Measurements from ENCODE around the gene OSBPL3. TPM values are rescaled to one million over a fixed set of nuclear protein-coding genes. Genes with fewer than 3 reads are reported as not detected.

The OSBPL3 gene
- total RNA-seq, 1 experiment from 2014 or later = 11.6 TPM

- DNase-seq = no peak
- no peaks in the 10 kb centered on the region for H3K9me2 ChIP-seq (replicated peaks; ENCODE audit: low read length)
- H3K4me3 ChIP-seq (ENCODE audit: low read length) = peak overlapping the region; percentile 43; the same call in 1 of the 2 replicates
- peaks cover 73% of the 10 kb centered on the region for H3K79me2 ChIP-seq (ENCODE audit: low read length)
- H3K4me1 ChIP-seq (ENCODE audit: insufficient read depth, low read length) = peaks cover 52% of the 10 kb centered on the region
- H3K27ac ChIP-seq (ENCODE audit: low read length) = peak overlapping the region; percentile 80
- no peak for ATAC-seq
- ChIA-PET POLR2A (ENCODE audit: unreplicated experiment) (no interaction called here), CTCF (no interaction called here)
- no peaks in the 10 kb centered on the region for H3F3A ChIP-seq (ENCODE audit: low read length, unreplicated experiment)
- TF ChIP-seq EZH2phosphoT487 (IDR thresholded peaks at IDR 0.05; ENCODE audit: borderline replicate concordance, low read length) (no peak), CTCF (conservative IDR thresholded peaks at IDR 0.05; ENCODE audit: low read depth, low read length) (no peak), EZH2 (IDR thresholded peaks at IDR 0.05; ENCODE audit: low read length, unreplicated experiment) (no peak)
- H3K27me3 ChIP-seq (ENCODE audit: low read length) = no peaks in the 10 kb centered on the region
- no peaks in the 10 kb centered on the region for H3K36me3 ChIP-seq (ENCODE audit: low read depth, low read length)
- no peak overlapping the region for H2AFZ ChIP-seq (ENCODE audit: low read length)
- H4K20me1 ChIP-seq (ENCODE audit: low read length) = no peaks in the 10 kb centered on the region
- 0 out of 2 replicates have a peak overlapping the region, but pooled peaks have one; percentile 3 for H3K9ac ChIP-seq (ENCODE audit: low read length)
- BruUV-seq (replicated peaks) = no TSS peak
- peak overlapping the region; percentile 73 for H3K4me2 ChIP-seq (ENCODE audit: low read length)
- intact Hi-C loops (cut with micrococcal nuclease) = loop anchor here (5.0 kb wide), 1 partner anchor 74 kb away; the partner anchor contains the start of gene OSBPL3
- H3K9me3 ChIP-seq (ENCODE audit: low read length) = no peaks in the 10 kb centered on the region
Measured at GRCh38 chr7:24908166-24908565, 71.8 kb downstream of the OSBPL3 start.

- no peak for TF ChIP-seq EZH2phosphoT487 (IDR thresholded peaks at IDR 0.05; ENCODE audit: borderline replicate concordance, low read length)
- no peak for TF ChIP-seq EZH2 (IDR thresholded peaks at IDR 0.05; ENCODE audit: low read length, unreplicated experiment)
- no peak for TF ChIP-seq CTCF (conservative IDR thresholded peaks at IDR 0.05; ENCODE audit: low read depth, low read length)
- Histone ChIP-seq H3K36me3 (ENCODE audit: low read depth, low read length) (no peaks in the 10 kb centered on the region), H3K4me2 (ENCODE audit: low read length) (peak overlapping the region; percentile 73), H2AFZ (ENCODE audit: low read length) (peak overlapping the region; percentile 33; the same call in 1 of the 2 replicates), H3K79me2 (ENCODE audit: low read length) (peaks cover 76% of the 10 kb centered on the region), H3K4me1 (ENCODE audit: insufficient read depth, low read length) (peaks cover 52% of the 10 kb centered on the region), H3F3A (ENCODE audit: low read length, unreplicated experiment) (no peaks in the 10 kb centered on the region), H3K9ac (ENCODE audit: low read length) (peak overlapping the region; percentile 10), H3K9me3 (ENCODE audit: low read length) (no peaks in the 10 kb centered on the region), H3K4me3 (ENCODE audit: low read length) (peak overlapping the region; percentile 43; the same call in 1 of the 2 replicates), H4K20me1 (ENCODE audit: low read length) (no peaks in the 10 kb centered on the region), H3K27ac (ENCODE audit: low read length) (peak overlapping the region; percentile 80), H3K9me2 (replicated peaks; ENCODE audit: low read length) (no peaks in the 10 kb centered on the region), H3K27me3 (ENCODE audit: low read length) (no peaks in the 10 kb centered on the region)
- POLR2A ChIA-PET (ENCODE audit: unreplicated experiment) = no interaction called here
- DNase-seq (peak; percentile 81), ATAC-seq (peak; percentile 92)
- CTCF ChIA-PET = no interaction called here
- TSS peak; percentile 40 for BruUV-seq (replicated peaks)
- intact Hi-C loops (cut with micrococcal nuclease) = loop anchor here (1.0 to 5.0 kb wide), 4 partner anchors 9 to 86 kb away; partner anchors contain the start of gene OSBPL3
Measured at GRCh38 chr7:24907311-24907886, 72.6 kb downstream of the OSBPL3 start.
